K562 (cell line): ENCODE results near the gene NQO2. TPM values are rescaled to one million over a fixed set of nuclear protein-coding genes. Genes with fewer than 3 reads are reported as not detected.

ENCODE experiments used
- CCNT2 ChIP-seq: IDR thresholded peaks from 2 replicates; pipeline ENCODE4 v1.6.1; 2011; ENCODE audit warnings: borderline replicate concordance, low read depth, mild to moderate bottlenecking, moderate library complexity, mixed read lengths, low read length; ENCODE audit not compliant: insufficient read length; ENCODE audit errors: extremely low read depth
- E2F8 ChIP-seq: fragments of 450-650 bp; IDR thresholded peaks from 2 replicates; pipeline ENCODE4 v1.7.1; 2018; ENCODE audit warnings: mild to moderate bottlenecking, low read depth; ENCODE audit not compliant: partially characterized antibody
- EP400 ChIP-seq: fragments of 450-650 bp; IDR thresholded peaks from 2 replicates; pipeline ENCODE4 v1.6.1; 2017; ENCODE audit warnings: antibody characterized with exemption, mild to moderate bottlenecking, moderate library complexity
- KLF10 ChIP-seq: fragments of 250-450 bp; sonication (Bioruptor Pico); IDR thresholded peaks from 2 replicates; pipeline ENCODE4 v1.6.1; 2021; ENCODE audit warnings: matching md5 sums
- LCOR ChIP-seq: sonication (generic); formaldehyde crosslinking; IDR thresholded peaks from 2 replicates; pipeline ENCODE4 v1.8.0; 2022; ENCODE audit warnings: mild to moderate bottlenecking, missing genetic modification reagents
- MTA3 ChIP-seq: fragments of 450-650 bp; formaldehyde crosslinking; IDR thresholded peaks from 2 replicates; pipeline ENCODE4 v1.6.1; 2017; ENCODE audit warnings: mild to moderate bottlenecking, borderline replicate concordance
- MTF1 ChIP-seq: fragments of 250-450 bp; sonication (Bioruptor Pico); IDR thresholded peaks from 2 replicates; pipeline ENCODE4 v1.9.0; 2021; ENCODE audit warnings: moderate library complexity, mild to moderate bottlenecking, inconsistent platforms, borderline replicate concordance
- MXD1 ChIP-seq: fragments of 250-450 bp; sonication (Bioruptor Pico); IDR thresholded peaks from 2 replicates; pipeline ENCODE4 v1.8.0; 2021; ENCODE audit warnings: borderline replicate concordance, mild to moderate bottlenecking, moderate library complexity; ENCODE audit not compliant: poor library complexity, severe bottlenecking
- SMAD2 ChIP-seq: fragments of 150-350 bp; IDR thresholded peaks from 2 replicates; pipeline ENCODE4 v1.6.1; 2014; ENCODE audit warnings: low read depth, mild to moderate bottlenecking, low read length
- TAF15 ChIP-seq: fragments of 200-400 bp; formaldehyde crosslinking; IDR thresholded peaks from 2 replicates; pipeline ENCODE4 v1.6.1; 2017; ENCODE audit warnings: mild to moderate bottlenecking, low read depth, low read length, moderate library complexity
- USF1 ChIP-seq: sonication (generic); formaldehyde crosslinking; IDR thresholded peaks from 2 replicates; pipeline ENCODE4 v1.9.0; 2022; ENCODE audit warnings: mild to moderate bottlenecking, missing genetic modification reagents
- ZBTB7A ChIP-seq: IDR thresholded peaks from 2 replicates; pipeline ENCODE4 v1.6.1; 2011; ENCODE audit warnings: low read depth, mild to moderate bottlenecking, low read length, moderate library complexity, borderline replicate concordance; ENCODE audit not compliant: control insufficient read depth
- ZNF507 ChIP-seq: conservative IDR thresholded peaks from 2 replicates; pipeline ENCODE4 v1.6.1; 2017; ENCODE audit warnings: missing genetic modification characterization, missing compliant biosample characterization
- ZNF76 ChIP-seq: fragments of 250-450 bp; sonication (Bioruptor Pico); IDR thresholded peaks from 2 replicates; pipeline ENCODE4 v1.4.0; 2020; ENCODE audit warnings: mild to moderate bottlenecking, moderate library complexity, borderline replicate concordance
- polyA plus RNA-seq, 8 experiments: library from polyadenylated mRNA; depleted of rRNA in 4 of 8; stranded (reverse) in 5 of 8; unstranded in 3 of 8; fragments of >200 nt; fragmentation: Nextera tagmentation in 2 of 8; fragmentation: Illumina TruSeq in 1 of 8; extraction: Ambion mirVana in 2 of 8; extraction: Trizol in 1 of 8; gene quantifications; 2 replicates each; pipeline versions ENCODE4 v1.2.1 to v1.2.3, GENCODE V29; 2011 to 2014; ENCODE audit warnings: inconsistent platforms in 1 of 8, missing spikeins in 1 of 8
- total RNA-seq, 7 experiments: library from RNA; depleted of rRNA in 6 of 7; stranded (reverse); fragments of >200 nt in 6 of 7; fragmentation: Illumina TruSeq in 2 of 7; extraction: Trizol in 2 of 7; gene quantifications; 2 replicates each; pipeline versions ENCODE4 v1.2.1 to v1.2.3, GENCODE V29; 2011 to 2021; ENCODE audit warnings: low replicate concordance in 1 of 7
- TF ChIP-seq, protein P1 (sequence below): fragments of 250-450 bp; sonication (Bioruptor Pico); IDR thresholded peaks from 2 replicates; pipeline ENCODE4 v1.8.0; 2021; ENCODE audit warnings: moderate library complexity, mild to moderate bottlenecking, inconsistent platforms
- TF ChIP-seq, protein P2 (sequence below): fragments of 450-650 bp; conservative IDR thresholded peaks from 2 replicates; pipeline ENCODE4 v1.6.1; 2016; ENCODE audit warnings: missing genetic modification characterization, low read depth, mild to moderate bottlenecking, missing compliant biosample characterization, moderate library complexity
- TF ChIP-seq, protein P3 (sequence below): fragments of 250-450 bp; sonication (Bioruptor Pico); IDR thresholded peaks from 2 replicates; pipeline ENCODE4 v1.5.0; 2020; ENCODE audit warnings: mild to moderate bottlenecking, borderline replicate concordance

Gene NQO2
- total and polyA plus RNA-seq, 9 of the 15 experiments (the other 6 are each of a cell fraction or from before 2014, with no cell fraction given): 54.6 to 214 (median 116) TPM

DNA sequence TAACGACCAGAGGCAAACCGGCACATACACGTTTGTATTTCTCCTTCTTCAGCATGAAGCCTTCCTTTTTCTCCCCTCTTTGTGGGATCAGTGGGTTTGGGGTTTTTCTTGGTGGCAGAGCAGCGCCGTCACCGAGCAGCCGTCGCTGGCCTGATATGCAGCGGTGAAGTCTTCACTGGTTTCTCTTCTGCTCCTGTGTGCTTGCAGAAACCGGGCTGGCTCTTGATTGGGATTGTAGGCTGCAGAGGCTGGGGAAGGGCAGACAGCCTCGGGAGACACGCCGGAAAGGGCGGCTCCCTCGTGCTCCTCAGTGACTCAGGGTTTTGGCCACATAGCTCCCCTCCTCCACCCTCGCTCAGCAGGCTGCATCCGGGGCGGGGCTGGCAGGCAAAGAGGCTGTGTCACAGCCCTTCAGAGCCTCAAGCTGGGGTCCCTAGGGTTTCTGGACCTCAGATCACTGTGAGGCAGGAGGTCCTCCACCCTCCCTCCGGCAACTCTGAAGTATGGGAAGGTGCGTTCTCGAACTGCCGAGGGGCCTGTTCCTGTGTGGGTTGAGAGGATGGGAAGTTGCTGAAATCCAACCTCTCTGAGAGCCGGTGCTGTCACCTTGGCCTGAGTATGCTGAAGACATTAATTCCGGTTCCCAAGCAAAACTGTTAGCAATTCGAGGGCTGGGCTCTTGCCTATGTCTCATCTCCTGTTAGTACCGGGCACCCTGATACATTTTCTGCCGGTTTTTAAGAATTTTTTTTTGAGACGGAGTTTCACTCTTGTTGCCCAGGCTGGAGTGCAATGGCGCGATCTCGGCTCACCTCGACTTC is 24.2 kb downstream of the NQO2 start (continued):
- TF ChIP-seq LCOR (peak; percentile 96), TAF15 (no peak), ZNF507 (tag) (no peak), KLF10 (no peak), SMAD2 (no peak), EP400 (peak; percentile 96), ZNF76 (CRISPR knock-in tag) (peak; percentile 63; the same call in 1 of the 2 replicates), MTF1 (CRISPR knock-in tag) (no peak; the same call in 1 of the 2 replicates), E2F8 (no peak), MXD1 (CRISPR knock-in tag) (no peak), ZBTB7A (peak; percentile 88), MTA3 (peak; percentile 96), CCNT2 (peak; percentile 90), USF1 (CRISPR knock-in tag) (peak; percentile 68)
- TF ChIP-seq, protein P1, sequence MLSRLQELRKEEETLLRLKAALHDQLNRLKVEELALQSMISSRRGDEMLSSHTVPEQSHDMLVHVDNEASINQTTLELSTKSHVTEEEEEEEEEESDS: no peak
- TF ChIP-seq, protein P2, sequence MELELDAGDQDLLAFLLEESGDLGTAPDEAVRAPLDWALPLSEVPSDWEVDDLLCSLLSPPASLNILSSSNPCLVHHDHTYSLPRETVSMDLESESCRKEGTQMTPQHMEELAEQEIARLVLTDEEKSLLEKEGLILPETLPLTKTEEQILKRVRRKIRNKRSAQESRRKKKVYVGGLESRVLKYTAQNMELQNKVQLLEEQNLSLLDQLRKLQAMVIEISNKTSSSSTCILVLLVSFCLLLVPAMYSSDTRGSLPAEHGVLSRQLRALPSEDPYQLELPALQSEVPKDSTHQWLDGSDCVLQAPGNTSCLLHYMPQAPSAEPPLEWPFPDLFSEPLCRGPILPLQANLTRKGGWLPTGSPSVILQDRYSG (tag): peak; percentile 91
- TF ChIP-seq, protein P3, sequence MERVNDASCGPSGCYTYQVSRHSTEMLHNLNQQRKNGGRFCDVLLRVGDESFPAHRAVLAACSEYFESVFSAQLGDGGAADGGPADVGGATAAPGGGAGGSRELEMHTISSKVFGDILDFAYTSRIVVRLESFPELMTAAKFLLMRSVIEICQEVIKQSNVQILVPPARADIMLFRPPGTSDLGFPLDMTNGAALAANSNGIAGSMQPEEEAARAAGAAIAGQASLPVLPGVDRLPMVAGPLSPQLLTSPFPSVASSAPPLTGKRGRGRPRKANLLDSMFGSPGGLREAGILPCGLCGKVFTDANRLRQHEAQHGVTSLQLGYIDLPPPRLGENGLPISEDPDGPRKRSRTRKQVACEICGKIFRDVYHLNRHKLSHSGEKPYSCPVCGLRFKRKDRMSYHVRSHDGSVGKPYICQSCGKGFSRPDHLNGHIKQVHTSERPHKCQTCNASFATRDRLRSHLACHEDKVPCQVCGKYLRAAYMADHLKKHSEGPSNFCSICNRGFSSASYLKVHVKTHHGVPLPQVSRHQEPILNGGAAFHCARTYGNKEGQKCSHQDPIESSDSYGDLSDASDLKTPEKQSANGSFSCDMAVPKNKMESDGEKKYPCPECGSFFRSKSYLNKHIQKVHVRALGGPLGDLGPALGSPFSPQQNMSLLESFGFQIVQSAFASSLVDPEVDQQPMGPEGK (CRISPR knock-in tag): no peak
